HL-60 (cell line): Measurements from ENCODE around the gene IRF2BP2.
A peak's percentile ranks its signal among the peaks of the same experiment; 100 is the strongest.

Experiments used
- DNase-seq, 2 experiments: peaks; one replicate each; pipeline ENCODE4 v3.0.0-alpha.2; 2010 to 2020; ENCODE audit warnings: low read depth in 1 of 2, low spot score in 1 of 2
- H3K27ac ChIP-seq: fragments of 250-450 bp; sonication (Bioruptor Pico); replicated peaks from 2 replicates; pipeline ENCODE4 v1.5.1; 2020; ENCODE audit warnings: mild to moderate bottlenecking, moderate library complexity
- H3K27me3 ChIP-seq: fragments of 250-450 bp; sonication (Bioruptor Pico); 2 replicates; pipeline ENCODE4 v1.5.1; 2021; ENCODE audit warnings: mild to moderate bottlenecking, moderate library complexity; ENCODE audit not compliant: insufficient read depth, poor library complexity, severe bottlenecking
- H3K4me3 ChIP-seq: replicated peaks from 2 replicates; pipeline ENCODE4 v1.5.1; 2011; ENCODE audit warnings: mild to moderate bottlenecking, control low read depth, low read length; ENCODE audit not compliant: insufficient read depth
- CTCF ChIP-seq: IDR thresholded peaks from one replicate; pipeline ENCODE4 v1.5.1; 2011; ENCODE audit warnings: low read length, control low read depth, inconsistent platforms; ENCODE audit not compliant: insufficient read depth
- GABPA ChIP-seq: IDR thresholded peaks from 2 replicates; pipeline ENCODE4 v1.6.1; 2012; ENCODE audit warnings: low read depth
- POLR2AphosphoS5 ChIP-seq: IDR thresholded peaks from 2 replicates; pipeline ENCODE4 v1.6.1; 2012; ENCODE audit warnings: low read depth
- REST ChIP-seq: IDR thresholded peaks from 2 replicates; pipeline ENCODE4 v1.6.1; 2012; ENCODE audit warnings: low read depth; ENCODE audit not compliant: insufficient replicate concordance
- SPI1 ChIP-seq: IDR thresholded peaks from 2 replicates; pipeline ENCODE4 v1.6.1; 2012; ENCODE audit warnings: low read depth, mild to moderate bottlenecking, borderline replicate concordance

IRF2BP2 gene

GRCh38 chr1:234559902-234560676 is 49.9 kb downstream of the IRF2BP2 start:
- no peaks in the 10 kb centered on the region for H3K27me3 ChIP-seq

GRCh38 chr1:234559152-234559901 is 50.7 kb downstream of the IRF2BP2 start:
- no peak for DNase-seq
- H3K27ac ChIP-seq: peak overlapping the region; percentile 70
- H3K4me3 ChIP-seq: no peak overlapping the region
- no peaks in the 10 kb centered on the region for H3K27me3 ChIP-seq
- TF ChIP-seq POLR2AphosphoS5 (no peak), GABPA (no peak), REST (no peak), SPI1 (no peak), CTCF (no peak)

More at GRCh38 chr1:234559902-234560676, 49.9 kb downstream of the IRF2BP2 start:
- no peak for DNase-seq
- Histone ChIP-seq H3K4me3 (no peak overlapping the region), H3K27ac (peak overlapping the region; percentile 70)
- TF ChIP-seq REST: no peak
- no peak for TF ChIP-seq POLR2AphosphoS5
- TF ChIP-seq CTCF: no peak
- no peak for TF ChIP-seq GABPA
- no peak for TF ChIP-seq SPI1

- H3K4me3 ChIP-seq: no peak overlapping the region
- H3K27me3 ChIP-seq: no peaks in the 10 kb centered on the region
- TF ChIP-seq REST (peak; percentile 37), GABPA (no peak), POLR2AphosphoS5 (peak; percentile 97)
- DNase-seq: peak; percentile 62 to 90
- peak overlapping the region; percentile 70 for H3K27ac ChIP-seq
These were observed 51.6 kb downstream of the IRF2BP2 start for GRCh38 chr1:234558330-234558836.
